Mesenchymal stem cell (in vitro differentiated cells and primary cell): Measurements from ENCODE around the gene DYSF.

Experiments
- DNase-seq: peaks from one replicate; pipeline ENCODE4 v3.0.0-alpha.2; 2013
- H2AFZ ChIP-seq: one replicate; pipeline ENCODE4 v1.6.1; 2013; ENCODE audit warnings: low read depth, mild to moderate bottlenecking, control low read depth, inconsistent platforms, low read length, moderate library complexity
- H2AK5ac ChIP-seq: 2 replicates; pipeline ENCODE4 v1.6.1; 2013; ENCODE audit warnings: low read length, moderate library complexity, mild to moderate bottlenecking, inconsistent platforms; ENCODE audit not compliant: severe bottlenecking
- H2BK120ac ChIP-seq: one replicate; pipeline ENCODE4 v1.6.1; 2013; ENCODE audit warnings: low read depth, mild to moderate bottlenecking, inconsistent platforms, low read length, moderate library complexity
- H2BK12ac ChIP-seq, 2 experiments: one replicate each; pipeline ENCODE4 v1.6.1; 2013; ENCODE audit warnings: inconsistent platforms in 2 of 2, low read length in 2 of 2, mild to moderate bottlenecking in 2 of 2, moderate library complexity in 2 of 2, control low read depth in 1 of 2
- H2BK15ac ChIP-seq: one replicate; pipeline ENCODE4 v1.6.1; 2013; ENCODE audit warnings: mild to moderate bottlenecking, low read depth, inconsistent platforms; ENCODE audit not compliant: poor library complexity, severe bottlenecking
- H2BK5ac ChIP-seq: 2 replicates; pipeline ENCODE4 v1.6.1; 2013; ENCODE audit warnings: low read depth, mild to moderate bottlenecking, low read length, control low read depth, inconsistent platforms; ENCODE audit not compliant: poor library complexity, severe bottlenecking
- H3K14ac ChIP-seq, 2 experiments: one replicate each; pipeline ENCODE4 v1.6.1; 2013; ENCODE audit warnings: inconsistent platforms in 2 of 2, low read length in 2 of 2, control low read depth in 1 of 2, mild to moderate bottlenecking in 1 of 2, moderate library complexity in 1 of 2
- H3K18ac ChIP-seq, 2 experiments: one replicate each; pipeline ENCODE4 v1.6.1; 2013; ENCODE audit warnings: inconsistent platforms in 2 of 2, low read length in 2 of 2, control low read depth in 1 of 2, low read depth in 1 of 2, mild to moderate bottlenecking in 1 of 2
- H3K23ac ChIP-seq, 2 experiments: one replicate each; pipeline ENCODE4 v1.6.1; 2013; ENCODE audit warnings: inconsistent platforms in 2 of 2, low read length in 2 of 2, mild to moderate bottlenecking in 2 of 2, moderate library complexity in 2 of 2, control low read depth in 1 of 2
- H3K27ac ChIP-seq: 2 replicates; pipeline ENCODE4 v1.5.1; 2013; ENCODE audit warnings: mild to moderate bottlenecking, moderate library complexity, low read length, control low read depth, inconsistent platforms; ENCODE audit not compliant: poor library complexity, severe bottlenecking
- H3K27me3 ChIP-seq, 2 experiments: 2 replicates each; pipeline versions ENCODE4 v1.6.1 to v1.7.0; 2013; ENCODE audit warnings: low read length in 2 of 2, mild to moderate bottlenecking in 2 of 2, moderate library complexity in 2 of 2, control low read depth in 1 of 2, inconsistent platforms in 1 of 2; ENCODE audit not compliant: control insufficient read depth in 1 of 2, insufficient read depth in 1 of 2
- H3K36me3 ChIP-seq, 2 experiments: 2 replicates each; pipeline versions ENCODE4 v1.6.1 to v1.7.0; 2013; ENCODE audit warnings: low read length in 2 of 2, control low read depth in 1 of 2, inconsistent platforms in 1 of 2, low read depth in 1 of 2, mild to moderate bottlenecking in 1 of 2; ENCODE audit not compliant: insufficient read depth in 2 of 2, control insufficient read depth in 1 of 2
- H3K4ac ChIP-seq, 2 experiments: one replicate each; pipeline ENCODE4 v1.6.1; 2013; ENCODE audit warnings: inconsistent platforms in 2 of 2, low read length in 2 of 2, mild to moderate bottlenecking in 2 of 2, moderate library complexity in 2 of 2, control low read depth in 1 of 2, low read depth in 1 of 2
- H3K4me1 ChIP-seq: 2 replicates; pipeline ENCODE4 v1.6.1; 2013; ENCODE audit warnings: low read depth, low read length, control low read depth; ENCODE audit not compliant: control insufficient read depth, insufficient read depth
- H3K4me2 ChIP-seq: 2 replicates; pipeline ENCODE4 v1.6.1; 2013; ENCODE audit warnings: low read length, mild to moderate bottlenecking, inconsistent platforms; ENCODE audit not compliant: poor library complexity, severe bottlenecking
- H3K4me3 ChIP-seq, 2 experiments: 2 replicates each; pipeline versions ENCODE4 v1.5.1 to v1.7.0; 2013; ENCODE audit warnings: low read length in 2 of 2, mild to moderate bottlenecking in 2 of 2, control low read depth in 1 of 2, low read depth in 1 of 2; ENCODE audit not compliant: insufficient read depth in 1 of 2
- H3K79me1 ChIP-seq: replicated peaks from 2 replicates; pipeline ENCODE4 v1.6.1; 2013; ENCODE audit warnings: mild to moderate bottlenecking, control low read depth, low read length, inconsistent platforms; ENCODE audit not compliant: poor library complexity, severe bottlenecking
- H3K9ac ChIP-seq: 2 replicates; pipeline ENCODE4 v1.7.0; 2013; ENCODE audit warnings: mild to moderate bottlenecking, low read length, moderate library complexity
- H3K9me3 ChIP-seq: 2 replicates; pipeline ENCODE4 v1.7.0; 2013; ENCODE audit warnings: mild to moderate bottlenecking, low read length; ENCODE audit not compliant: control insufficient read depth
- H4K8ac ChIP-seq: one replicate; pipeline ENCODE4 v1.6.1; 2013; ENCODE audit warnings: inconsistent platforms, mild to moderate bottlenecking, low read length, moderate library complexity
- H4K91ac ChIP-seq: one replicate; pipeline ENCODE4 v1.6.1; 2013; ENCODE audit warnings: mild to moderate bottlenecking, low read length, inconsistent platforms
- WGBS: methylation state at CpG from one replicate; pipeline ENCODE4 v1.1.7; 2013; ENCODE audit warnings: mixed read lengths; 5-methylcytosine and 5-hydroxymethylcytosine counted together

The DYSF gene

DNA sequence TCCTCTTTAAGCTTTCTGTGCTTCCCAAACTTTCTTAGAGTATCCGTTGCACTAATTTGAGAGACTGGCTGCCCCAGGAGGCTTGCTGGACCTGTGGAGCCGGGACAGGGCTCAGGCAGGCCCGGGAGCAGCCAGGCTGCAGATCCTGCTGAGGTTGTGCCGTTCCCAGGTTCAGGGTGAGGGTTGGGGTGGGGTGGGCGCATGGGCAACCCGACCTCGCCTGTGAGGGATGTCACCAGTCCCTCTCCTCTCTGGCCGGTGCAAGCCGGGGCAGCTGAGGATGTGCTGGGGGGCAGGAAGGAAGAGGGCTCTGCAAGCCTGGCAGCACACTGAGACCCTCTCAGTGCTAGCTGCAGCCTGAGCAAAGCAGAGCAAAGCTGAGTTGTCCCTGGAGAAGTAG is 57.6 kb downstream of the DYSF start:
- no peak overlapping the region for H3K9ac ChIP-seq
- H3K4me1 ChIP-seq, result peaks cover 17% of the 10 kb centered on the region
- no peak overlapping the region for H3K4me3 ChIP-seq
- no peak overlapping the region for H3K14ac ChIP-seq
- WGBS, result 86% methylated on average over 9 of the region's 9 CpGs
- H4K8ac ChIP-seq, result no peak overlapping the region
- H2AFZ ChIP-seq, result no peak overlapping the region
- H3K23ac ChIP-seq, result no peak overlapping the region
- no peak overlapping the region for H2BK12ac ChIP-seq
- H3K36me3 ChIP-seq, result peaks cover 0 to 65% of the 10 kb centered on the region in 2 experiments
- H2BK5ac ChIP-seq, result no peak overlapping the region
- no peak overlapping the region for H2BK120ac ChIP-seq
- H3K4me2 ChIP-seq, result no peak overlapping the region
- no peak overlapping the region for H3K4ac ChIP-seq
- H3K18ac ChIP-seq, result no peak overlapping the region
- H2AK5ac ChIP-seq, result no peak overlapping the region
- no peak overlapping the region for H3K27ac ChIP-seq
- no peak for DNase-seq
- H4K91ac ChIP-seq, result no peak overlapping the region
- H3K9me3 ChIP-seq, result no peaks in the 10 kb centered on the region
- no peak overlapping the region for H2BK15ac ChIP-seq
- H3K79me1 ChIP-seq, result peaks cover 40% of the 10 kb centered on the region
- H3K27me3 ChIP-seq, result peaks cover 0 to 65% of the 10 kb centered on the region in 2 experiments

DNA sequence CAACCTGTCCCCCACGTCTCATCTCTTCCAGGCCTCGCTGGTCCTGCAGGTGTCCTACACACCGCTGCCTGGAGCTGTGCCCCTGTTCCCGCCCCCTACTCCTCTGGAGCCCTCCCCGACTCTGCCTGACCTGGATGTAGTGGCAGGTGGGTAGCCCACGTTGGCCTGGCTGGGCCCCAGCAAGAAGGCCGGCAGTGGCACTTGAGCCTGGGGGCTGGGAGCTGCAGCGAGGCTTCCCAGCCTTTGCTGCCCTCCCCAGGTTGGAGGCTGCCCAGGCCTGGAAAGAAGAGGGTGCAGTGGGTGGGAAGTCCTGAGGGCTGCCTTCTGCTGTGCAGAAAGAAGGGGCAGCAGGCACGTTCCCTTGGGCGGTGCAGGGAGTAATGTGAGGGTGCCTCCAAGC is 58.4 kb downstream of the DYSF start:
- H2AK5ac ChIP-seq, result no peak overlapping the region
- no peak overlapping the region for H3K27ac ChIP-seq
- no peak overlapping the region for H4K91ac ChIP-seq
- H2BK5ac ChIP-seq, result no peak overlapping the region
- H3K36me3 ChIP-seq, result peaks cover 0 to 65% of the 10 kb centered on the region in 2 experiments
- H3K4me1 ChIP-seq, result peaks cover 14% of the 10 kb centered on the region
- 79% methylated on average over 10 of the region's 10 CpGs for WGBS
- H3K4me2 ChIP-seq, result no peak overlapping the region
- H2AFZ ChIP-seq, result no peak overlapping the region
- peaks cover 47% of the 10 kb centered on the region for H3K79me1 ChIP-seq
- H3K23ac ChIP-seq, result no peak overlapping the region
- H3K9ac ChIP-seq, result no peak overlapping the region
- H2BK12ac ChIP-seq, result no peak overlapping the region
- H3K27me3 ChIP-seq, result peaks cover 0 to 70% of the 10 kb centered on the region in 2 experiments
- H3K14ac ChIP-seq, result no peak overlapping the region
- no peaks in the 10 kb centered on the region for H3K9me3 ChIP-seq
- H3K4ac ChIP-seq, result no peak overlapping the region
- no peak for DNase-seq
- no peak overlapping the region for H3K18ac ChIP-seq
- H2BK15ac ChIP-seq, result no peak overlapping the region
- H4K8ac ChIP-seq, result no peak overlapping the region
- no peak overlapping the region for H2BK120ac ChIP-seq
- H3K4me3 ChIP-seq, result no peak overlapping the region

GRCh38 chr2:71512386-71512785 is 59.0 kb downstream of the DYSF start:
- DNase-seq, result no peak
- Histone ChIP-seq H3K9me3 (no peaks in the 10 kb centered on the region), H3K36me3 (peaks cover 0 to 67% of the 10 kb centered on the region in 2 experiments), H3K79me1 (peaks cover 45% of the 10 kb centered on the region), H3K23ac (no peak overlapping the region), H2BK120ac (no peak overlapping the region), H3K18ac (no peak overlapping the region), H2BK15ac (no peak overlapping the region), H3K27me3 (peaks cover 0 to 76% of the 10 kb centered on the region in 2 experiments), H3K4me1 (peaks cover 11% of the 10 kb centered on the region), H2BK12ac (no peak overlapping the region), H3K27ac (no peak overlapping the region), H3K4ac (no peak overlapping the region), H3K4me2 (no peak overlapping the region), H2BK5ac (no peak overlapping the region), H3K9ac (no peak overlapping the region), H4K91ac (no peak overlapping the region), H2AFZ (no peak overlapping the region), H3K14ac (no peak overlapping the region), H4K8ac (no peak overlapping the region), H3K4me3 (no peak overlapping the region), H2AK5ac (no peak overlapping the region)
- 89% methylated on average over 4 of the region's 4 CpGs for WGBS

DNA sequence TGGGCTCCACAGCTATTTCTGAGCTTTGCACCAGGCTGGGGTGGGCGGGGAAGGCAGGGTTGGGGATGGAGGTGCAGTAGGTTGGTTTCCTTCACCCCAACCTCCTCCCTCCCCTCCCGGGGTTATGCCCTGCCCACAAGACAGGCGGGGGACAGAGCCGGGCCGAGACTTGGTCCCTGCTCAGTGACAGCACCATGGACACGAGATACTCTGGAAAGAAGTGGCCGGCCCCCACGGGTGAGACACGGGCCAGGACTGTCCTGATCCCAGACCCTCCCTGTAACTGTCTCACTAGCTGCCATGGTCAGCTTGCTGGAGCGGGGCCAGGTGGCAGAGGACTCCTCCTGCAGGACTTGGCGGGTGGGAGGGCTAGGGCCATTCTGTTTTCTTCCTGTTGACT is 59.7 kb downstream of the DYSF start:
- Histone ChIP-seq H3K4me3 (no peak overlapping the region), H3K27ac (no peak overlapping the region), H3K4me2 (no peak overlapping the region), H3K79me1 (peaks cover 42% of the 10 kb centered on the region), H3K27me3 (peaks cover 0 to 82% of the 10 kb centered on the region in 2 experiments), H2AK5ac (no peak overlapping the region), H3K18ac (no peak overlapping the region), H2BK120ac (no peak overlapping the region), H2AFZ (no peak overlapping the region), H3K4me1 (peaks cover 6% of the 10 kb centered on the region), H2BK15ac (no peak overlapping the region), H4K91ac (no peak overlapping the region), H3K9ac (no peak overlapping the region), H3K14ac (no peak overlapping the region), H3K9me3 (no peaks in the 10 kb centered on the region), H4K8ac (no peak overlapping the region), H3K4ac (no peak overlapping the region), H2BK5ac (no peak overlapping the region), H3K23ac (peak overlapping the region in 1 of 2 experiments; percentile 1), H2BK12ac (no peak overlapping the region), H3K36me3 (peaks cover 0 to 68% of the 10 kb centered on the region in 2 experiments)
- WGBS, result 96% methylated on average over 8 of the region's 11 CpGs
- no peak for DNase-seq
